Breast epithelium (tissue), 3 donors: ENCODE results near the gene ASB9.

Experiments used
- CTCF ChIP-seq, 3 donors: fragments of 450-650 bp; IDR thresholded peaks; one replicate each; pipeline ENCODE4 v1.5.1; 2016 to 2017; ENCODE audit warnings: antibody characterized with exemption in 3 of 3, mild to moderate bottlenecking in 3 of 3, moderate library complexity in 3 of 3
- POLR2A ChIP-seq: fragments of 450-650 bp; IDR thresholded peaks from one replicate; pipeline ENCODE4 v1.6.1; 2016; ENCODE audit warnings: antibody characterized with exemption, mild to moderate bottlenecking, moderate library complexity
- POLR2AphosphoS5 ChIP-seq, 3 donors: sonication (generic); formaldehyde crosslinking; IDR thresholded peaks; one replicate each; pipeline ENCODE4 v1.6.1; 2017; ENCODE audit warnings: antibody characterized with exemption in 3 of 3

- TF ChIP-seq POLR2AphosphoS5 (IDR thresholded peaks at IDR 0.05) = no peak
- TF ChIP-seq CTCF (IDR thresholded peaks at IDR 0.05) = no peak
- no peak for TF ChIP-seq POLR2A
Measured at GRCh38 chrX:15233416-15234015, 36.4 kb downstream of the ASB9 start.
